Neural progenitor cell (in vitro differentiated cells): ENCODE measurements around the gene ANGEL2.

Experiments
- CTCF ChIP-seq: fragments of 200-600 bp; sonication (generic); IDR thresholded peaks from 2 replicates; pipeline ENCODE4 v1.5.1; 2017; ENCODE audit warnings: antibody characterized with exemption, mild to moderate bottlenecking
- EZH2 ChIP-seq: fragments of 200-600 bp; sonication (generic); IDR thresholded peaks from 2 replicates; pipeline ENCODE4 v1.6.1; 2017; ENCODE audit warnings: antibody characterized with exemption, mild to moderate bottlenecking, moderate library complexity

DNA sequence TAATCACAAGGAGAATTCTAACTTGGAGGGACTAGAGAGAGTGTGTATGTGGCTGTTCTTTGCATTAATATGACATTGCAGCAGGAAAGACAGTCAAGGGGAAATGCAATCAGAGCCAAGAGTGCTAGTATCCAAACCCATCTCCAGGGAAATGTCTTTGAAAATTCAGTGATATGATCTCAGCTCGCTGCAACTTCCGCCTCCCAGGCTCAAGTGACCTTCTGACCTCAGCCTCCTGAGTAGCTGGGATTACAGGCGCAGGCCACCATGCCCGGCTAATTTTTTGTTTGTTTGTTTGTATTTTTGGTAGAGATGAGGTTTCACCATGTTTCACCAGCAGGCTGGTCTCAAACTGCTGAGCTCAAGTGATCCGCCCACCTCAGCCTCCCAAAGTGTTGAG, 49.1 kb downstream of the ANGEL2 start:
- no peak for TF ChIP-seq CTCF
- no peak for TF ChIP-seq EZH2
